Activated CD8-positive, alpha-beta memory T cell treated with anti-CD3 and anti-CD28 coated beads, Interleukin-2, amount 50 U/mL, for 24 hours (primary cell): ENCODE results near the gene SWI5.

Experiments
- DNase-seq: peaks from one replicate; pipeline ENCODE4 v3.0.0-alpha.2; 2020; ENCODE audit errors: extremely low read depth

SWI5 gene

GRCh38 chr9:128252317-128253139 lies 23.5 kb upstream of the SWI5 start:
- no peak for DNase-seq

- no peak for DNase-seq
Measured at GRCh38 chr9:128253140-128253990, 22.7 kb upstream of the SWI5 start.

GRCh38 chr9:128253991-128254346 lies 22.1 kb upstream of the SWI5 start:
- DNase-seq, result no peak

GRCh38 chr9:128254362-128254761 lies 21.7 kb upstream of the SWI5 start:
- DNase-seq, result no peak

- DNase-seq, result no peak
Measured at GRCh38 chr9:128254855-128255759, 21.0 kb upstream of the SWI5 start.

- no peak for DNase-seq
Measured at GRCh38 chr9:128257086-128257825, 18.8 kb upstream of the SWI5 start.

GRCh38 chr9:128257907-128258306 lies 18.2 kb upstream of the SWI5 start:
- DNase-seq, result no peak

- no peak for DNase-seq
Measured at GRCh38 chr9:128258326-128258725, 17.8 kb upstream of the SWI5 start.

- DNase-seq, result no peak
Measured at GRCh38 chr9:128259156-128259555, 16.9 kb upstream of the SWI5 start.

GRCh38 chr9:128260340-128260739 lies 15.7 kb upstream of the SWI5 start:
- DNase-seq, result no peak

GRCh38 chr9:128262687-128263086 lies 13.4 kb upstream of the SWI5 start:
- no peak for DNase-seq

- no peak for DNase-seq
Measured at GRCh38 chr9:128265348-128265847, 10.7 kb upstream of the SWI5 start.

GRCh38 chr9:128266868-128267590 lies 9.0 kb upstream of the SWI5 start:
- DNase-seq, result no peak

- no peak for DNase-seq
Measured at GRCh38 chr9:128271112-128271511, 5.0 kb upstream of the SWI5 start.

GRCh38 chr9:128271512-128271911 lies 4.6 kb upstream of the SWI5 start:
- no peak for DNase-seq

GRCh38 chr9:128274245-128274644 lies 1.8 kb upstream of the SWI5 start:
- DNase-seq, result no peak

- no peak for DNase-seq
Measured at GRCh38 chr9:128275198-128276007, 673 bp upstream of the SWI5 start, which contains the start of gene GOLGA2. Gene GOLGA2, minus strand, starts transcription at chr9:128276007. Its CDS starts 31 bp downstream, at chr9:128275976.

- no peak for DNase-seq
Measured at GRCh38 chr9:128276574-128277270, 646 bp downstream of the SWI5 start.
